D721Med (cell line): ENCODE results near the gene MESP2.
"Not testable (repeated sequence)": the region's sequence is repeated elsewhere in the genome, so short reads cannot be mapped to it uniquely, and the experiment has no call there.

ENCODE experiments used
- DNase-seq: peaks from one replicate; pipeline ENCODE4 v3.0.0; 2011; ENCODE audit warnings: low spot score; ENCODE audit not compliant: insufficient read length
- FAIRE-seq: peaks from 2 replicates; lab custom pipeline; 2011; peaks lifted over from hg19 to GRCh38; lab: Jason Lieb, UNC
- CTCF ChIP-seq: IDR thresholded peaks from 2 replicates; pipeline ENCODE4 v1.5.1; 2012; ENCODE audit warnings: mild to moderate bottlenecking, control low read depth; ENCODE audit not compliant: insufficient read depth; ENCODE audit errors: missing control alignments

Gene MESP2

DNA sequence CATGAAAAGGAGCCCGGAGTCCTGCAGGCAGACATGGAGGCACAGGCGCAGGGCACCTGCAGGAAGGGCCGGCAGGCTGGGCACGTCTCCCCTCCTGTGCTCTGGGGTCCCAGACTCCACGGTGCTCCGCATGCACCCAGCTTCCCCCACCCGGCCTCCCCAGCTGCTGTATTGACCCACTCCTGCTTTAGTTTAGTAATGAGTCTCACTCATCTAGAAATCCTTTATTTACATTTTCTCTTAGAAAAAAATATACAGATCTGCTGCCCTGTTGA lies 8.5 kb downstream of the MESP2 start:
- DNase-seq (no peak), FAIRE-seq (no peak)
- no peak for TF ChIP-seq CTCF

- DNase-seq (no peak), FAIRE-seq (no peak)
- TF ChIP-seq CTCF, result no peak
Observed at GRCh38 chr15:89785064-89785773, 9.1 kb downstream of the MESP2 start.

GRCh38 chr15:89785774-89786140 lies 9.6 kb downstream of the MESP2 start:
- FAIRE-seq (no peak), DNase-seq (no peak)
- TF ChIP-seq CTCF, result no peak

DNA sequence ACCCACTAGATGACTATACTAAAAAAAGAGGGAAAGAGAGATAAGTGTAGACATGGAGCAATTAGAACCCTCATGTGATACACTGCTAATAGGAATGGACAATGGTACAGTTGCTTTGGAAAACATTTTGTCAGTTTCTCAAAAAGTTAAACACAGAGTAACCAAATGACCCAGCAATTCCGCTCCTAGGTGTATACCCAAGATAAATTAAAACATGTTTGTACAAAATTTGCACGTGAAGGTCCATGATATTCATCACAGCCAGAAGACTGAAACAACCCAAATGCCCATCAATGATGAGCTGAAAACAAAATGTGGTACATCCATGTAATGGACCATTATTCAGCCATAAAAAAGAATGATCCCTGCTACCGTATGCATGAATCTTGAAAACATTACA lies 11.8 kb downstream of the MESP2 start:
- no peak for DNase-seq
- FAIRE-seq, result no peak
- no peak for TF ChIP-seq CTCF

- DNase-seq, FAIRE-seq: not testable (repeated sequence)
Observed at GRCh38 chr15:89788585-89788984, 12.5 kb downstream of the MESP2 start.

DNA sequence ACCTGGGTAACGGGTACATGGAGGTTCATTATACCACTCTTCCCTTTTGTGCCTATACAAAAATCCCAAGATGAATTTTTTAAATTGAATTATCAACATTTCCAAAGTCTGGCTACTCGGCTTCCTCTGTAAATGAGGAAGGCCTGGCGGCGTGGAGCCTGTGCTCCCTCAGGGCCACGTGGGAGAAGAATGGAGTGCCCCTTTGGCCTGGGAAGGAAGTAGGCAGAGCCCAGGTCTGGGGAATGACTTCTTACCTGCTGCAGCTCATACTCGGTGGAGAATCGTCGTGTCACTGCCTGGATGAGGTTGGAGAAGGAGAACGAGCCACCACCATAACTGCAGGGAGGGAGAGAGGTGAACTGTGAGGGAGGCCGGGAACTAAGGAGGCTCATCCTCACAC lies 14.1 kb downstream of the MESP2 start:
- FAIRE-seq, result no peak
- no peak for TF ChIP-seq CTCF
- no peak for DNase-seq

- FAIRE-seq (no peak), DNase-seq (no peak)
- no peak for TF ChIP-seq CTCF
Observed at GRCh38 chr15:89790661-89791060, 14.5 kb downstream of the MESP2 start.
